HFF-Myc (cell line): ENCODE results near the gene CHD3.
A peak's percentile ranks its signal among the peaks of the same experiment; 100 is the strongest.

ENCODE experiments used
- DNase-seq: peaks from one replicate; pipeline ENCODE4 v3.0.0-alpha.2; 2011; ENCODE audit warnings: low read depth; ENCODE audit errors: extremely low read depth
- H3K4me3 ChIP-seq: replicated peaks from 2 replicates; pipeline ENCODE4 v1.5.1; 2011; ENCODE audit warnings: low read depth, mild to moderate bottlenecking, control low read depth, low read length
- CTCF ChIP-seq: IDR thresholded peaks from 2 replicates; pipeline ENCODE4 v1.5.1; 2012; ENCODE audit warnings: mild to moderate bottlenecking, low read depth, low read length, control low read depth; ENCODE audit errors: missing control alignments

The CHD3 gene

GRCh38 chr17:7888184-7888920 is at the start of gene CHD3:
Gene CHD3, plus strand, starts transcription at chr17:7888789. Its CDS starts 212 bp downstream, at chr17:7889001.
- TF ChIP-seq CTCF: no peak
- peak within 1 kb of the TSS; percentile 78 for H3K4me3 ChIP-seq
- no peak for DNase-seq

GRCh38 chr17:7839190-7839875 is 49.3 kb upstream of the CHD3 start:
- H3K4me3 ChIP-seq: peak overlapping the region; percentile 31; the same call in 1 of the 2 replicates
- TF ChIP-seq CTCF: no peak
- DNase-seq: no peak

- TF ChIP-seq CTCF: no peak
- DNase-seq: no peak
- H3K4me3 ChIP-seq: no peak overlapping the region
These were observed 48.7 kb upstream of the CHD3 start for GRCh38 chr17:7839876-7840261.

DNA sequence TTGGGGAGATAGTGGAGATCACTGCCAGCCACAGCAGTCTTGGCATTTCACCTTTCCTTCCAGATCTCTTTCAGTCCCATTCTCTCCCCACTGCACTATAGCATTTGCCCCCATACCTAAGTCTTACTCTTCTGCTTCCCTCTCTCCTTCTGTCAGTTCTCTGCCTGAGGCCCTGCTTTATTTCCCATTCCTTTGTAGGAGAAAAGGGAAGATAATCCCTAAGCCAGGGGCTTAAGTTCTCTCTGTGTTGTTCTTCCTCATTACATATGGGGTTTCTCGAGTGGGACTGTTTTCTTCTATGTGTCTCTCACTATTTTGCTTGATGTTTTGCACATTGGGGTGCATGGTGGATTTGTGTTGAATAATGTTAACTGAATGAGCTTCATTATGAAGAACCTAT is 48.1 kb upstream of the CHD3 start:
- no peak for DNase-seq
- no peak for TF ChIP-seq CTCF
- H3K4me3 ChIP-seq: no peak overlapping the region

GRCh38 chr17:7840875-7841274 is 47.7 kb upstream of the CHD3 start:
- no peak for TF ChIP-seq CTCF

DNA sequence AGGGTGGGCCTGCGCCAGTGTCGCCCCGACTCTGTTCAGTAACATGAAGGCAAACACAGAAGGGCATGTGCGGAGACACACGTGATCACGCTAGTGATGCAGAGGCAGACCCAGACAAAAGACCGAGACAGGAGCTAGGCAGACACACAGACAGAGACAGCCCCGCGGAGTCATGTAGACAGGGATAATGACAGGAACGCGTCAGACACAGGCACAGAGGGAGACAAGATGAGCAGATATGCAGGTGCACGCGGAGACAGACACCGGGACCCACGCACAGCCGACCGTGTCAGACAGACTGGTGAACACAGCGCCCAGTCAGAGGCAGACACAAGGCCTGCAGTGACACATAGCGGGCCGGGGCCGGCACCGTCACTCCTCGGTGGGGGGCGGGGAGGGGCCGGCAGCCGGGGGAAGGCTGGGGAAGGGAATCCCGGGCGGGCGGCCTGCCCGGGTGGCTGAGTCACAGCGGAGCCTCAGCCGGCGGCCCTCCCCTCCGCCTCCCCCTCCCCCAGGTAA is 47.1 kb upstream of the CHD3 start:
- no peak for TF ChIP-seq CTCF
- peak overlapping the region; percentile 89 for H3K4me3 ChIP-seq
- no peak for DNase-seq

More at GRCh38 chr17:7840875-7841274, 47.7 kb upstream of the CHD3 start:
- peak overlapping the region; percentile 89 for H3K4me3 ChIP-seq
- DNase-seq: no peak
